ENCODE measurements around the gene ARMC9.
"Not testable (repeated sequence)": the region's sequence is repeated elsewhere in the genome, so short reads cannot be mapped to it uniquely, and the experiment has no call there.

The ARMC9 gene

DNA sequence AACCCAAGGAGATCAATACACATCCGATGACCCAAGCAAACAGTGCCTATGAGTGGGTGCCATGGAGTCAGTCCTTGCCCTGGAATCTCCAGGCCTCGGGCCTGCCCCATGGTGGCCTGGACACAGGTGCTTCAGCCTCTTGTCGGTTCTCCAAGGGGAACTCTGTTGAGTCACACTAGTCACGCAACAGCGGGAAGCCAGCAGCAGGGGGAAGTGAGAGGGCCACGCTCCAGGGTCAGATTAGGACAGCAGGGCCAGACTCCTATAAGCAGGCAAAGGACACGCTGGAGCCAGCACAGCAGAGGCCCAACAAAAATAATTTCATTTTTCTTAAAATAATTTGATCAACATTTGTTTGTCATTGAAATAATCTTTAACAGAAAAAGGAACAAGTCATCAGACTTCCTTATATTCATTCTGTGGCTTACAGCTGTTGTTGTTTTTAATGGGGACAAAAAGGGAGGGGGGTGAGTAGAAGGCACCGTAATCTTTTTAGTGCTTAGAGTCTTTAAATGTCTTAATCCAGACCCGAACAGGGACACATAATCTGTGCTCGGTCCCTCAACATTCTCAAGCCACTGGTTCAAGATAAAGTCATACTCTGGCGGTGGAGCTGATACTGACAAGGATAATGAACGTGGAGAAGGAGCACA lies 16.4 kb upstream of the ARMC9 start:
- no peak for DNase-seq (ENCODE audit: low read depth, low spot score)

DNA sequence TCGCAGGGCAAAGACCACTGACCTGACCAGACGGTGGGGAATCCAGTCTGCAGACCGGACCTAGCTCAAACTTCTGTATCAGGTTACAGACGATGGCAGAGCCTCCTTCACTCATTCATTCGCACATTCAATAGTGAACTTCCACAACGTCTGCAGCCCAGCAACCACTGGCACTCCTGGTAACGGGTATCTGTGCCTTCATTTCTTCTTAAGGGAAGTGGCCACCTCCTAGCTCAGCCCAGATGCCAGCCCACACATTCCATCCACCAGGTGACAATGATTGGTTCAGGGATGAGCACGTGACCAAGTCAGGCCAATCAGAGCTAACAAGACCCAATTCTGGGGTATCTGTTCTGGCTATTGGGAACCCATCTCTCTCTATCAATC lies 15.9 kb upstream of the ARMC9 start:
- no peak for DNase-seq (ENCODE audit: low read depth, low spot score)

DNA sequence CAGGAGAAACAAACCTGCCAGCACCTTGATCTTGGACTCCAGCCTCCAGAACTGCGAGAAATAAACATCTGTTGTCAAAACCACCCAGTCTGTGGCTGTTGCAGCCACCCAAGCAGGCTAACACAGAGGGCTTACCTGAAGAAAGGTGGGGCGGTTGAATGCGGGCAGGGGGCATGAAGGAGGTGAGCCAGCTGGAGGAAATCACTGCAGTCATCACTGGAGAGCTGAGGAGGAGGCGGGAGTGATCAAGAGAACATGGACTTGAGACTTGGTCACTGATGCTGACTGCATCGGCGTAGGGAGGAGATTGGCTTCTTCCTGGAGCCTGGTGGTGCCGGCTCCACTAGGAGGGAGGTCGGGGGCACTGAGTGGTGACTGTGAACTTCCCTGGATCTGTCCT lies 14.6 kb upstream of the ARMC9 start:
- no peak for DNase-seq (ENCODE audit: low read depth, low spot score)

DNA sequence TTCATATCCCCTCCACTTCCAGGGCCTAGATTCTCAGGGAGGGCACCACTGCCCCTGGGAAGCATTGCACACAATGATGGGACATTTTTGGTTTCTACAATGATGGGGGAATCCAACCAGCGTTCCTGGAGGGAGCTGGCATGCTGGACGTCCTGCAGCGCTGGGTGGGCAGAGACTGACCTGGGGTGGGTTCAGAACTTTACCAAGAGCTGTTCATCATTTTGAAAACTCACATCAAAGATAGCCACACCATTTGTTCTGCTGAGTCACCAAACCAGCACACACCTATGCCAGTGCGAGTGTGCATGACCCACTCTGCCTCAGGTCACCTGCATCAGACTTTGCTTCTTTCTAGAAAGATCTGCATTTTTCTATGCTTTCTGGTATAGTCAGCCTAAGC lies 14.1 kb upstream of the ARMC9 start:
- DNase-seq (ENCODE audit: low read depth, low spot score) = no peak

DNA sequence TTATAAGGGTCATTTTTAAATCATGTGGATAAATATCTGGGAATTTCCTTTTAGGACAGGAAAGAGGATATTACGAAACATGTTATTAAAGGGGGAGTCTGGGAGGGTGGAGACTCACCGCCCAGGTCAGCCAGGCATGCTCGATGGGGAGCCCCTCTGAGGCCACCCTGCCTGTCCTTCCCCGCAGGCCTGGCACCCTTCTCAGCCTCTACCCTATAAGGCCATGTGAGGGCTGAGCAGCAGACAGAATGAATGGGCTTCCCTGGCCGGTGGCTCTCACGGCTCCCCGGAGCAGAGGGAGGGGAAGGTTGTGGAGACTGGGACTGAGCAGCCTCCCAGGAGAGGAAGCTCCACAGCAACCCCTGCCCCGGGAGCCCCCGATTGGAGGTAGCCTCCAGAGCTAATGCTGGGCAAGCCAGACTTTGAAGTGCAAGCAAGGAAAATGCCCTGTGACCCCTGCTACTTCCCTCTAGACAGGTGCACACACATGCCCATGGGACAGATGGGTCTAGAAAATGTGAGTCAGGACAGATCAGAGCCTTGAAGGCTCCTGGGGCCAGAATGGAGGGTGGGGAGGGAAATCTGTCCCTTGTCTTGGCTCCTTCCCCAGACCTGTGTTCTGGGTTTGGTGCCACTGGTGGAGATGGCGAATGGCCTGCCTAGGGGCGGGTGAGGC lies 13.2 kb upstream of the ARMC9 start:
- no peak for DNase-seq (ENCODE audit: low read depth, low spot score)

DNA sequence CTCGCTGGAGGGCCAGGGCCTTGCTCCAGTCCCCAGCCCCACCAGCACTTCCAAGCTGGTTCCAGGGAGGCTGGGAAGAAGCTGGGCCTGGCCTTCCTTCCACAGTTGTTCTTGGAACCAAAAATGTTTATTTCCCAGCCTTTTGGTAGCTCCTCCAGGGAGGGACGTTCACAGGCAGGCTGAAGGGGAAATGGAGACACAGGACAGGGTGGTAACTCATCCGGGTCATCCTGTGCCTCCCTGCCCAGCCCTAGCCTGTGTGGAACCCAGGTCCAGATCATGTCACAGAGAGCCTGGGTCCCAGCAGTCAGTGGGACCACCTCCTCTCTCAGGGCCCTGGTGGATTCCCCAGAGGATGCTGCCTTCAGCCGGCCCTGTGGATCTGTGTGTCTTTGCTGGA lies 12.5 kb upstream of the ARMC9 start:
- no peak for DNase-seq (ENCODE audit: low read depth, low spot score)

DNA sequence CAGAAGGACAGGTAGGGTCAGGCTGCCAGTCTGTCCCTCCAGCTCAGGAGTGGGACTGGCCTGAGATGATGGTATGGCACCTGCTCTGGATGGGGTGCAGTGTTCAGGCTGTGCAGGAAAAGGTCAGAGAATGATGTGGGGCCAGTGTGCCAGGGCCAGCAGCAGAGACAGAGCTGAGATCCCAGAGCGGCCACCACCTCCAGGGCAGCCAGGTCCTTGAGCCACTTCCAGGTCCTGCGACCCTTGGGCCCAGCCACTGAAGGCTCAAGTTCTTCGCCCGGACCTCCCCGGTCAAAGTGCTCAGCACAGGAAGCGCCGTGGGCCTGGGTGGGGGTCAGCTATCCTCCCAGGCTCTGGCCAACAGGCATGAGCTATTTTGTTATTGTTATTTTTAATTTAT lies 12.1 kb upstream of the ARMC9 start:
- no peak for DNase-seq (ENCODE audit: low read depth, low spot score)

DNA sequence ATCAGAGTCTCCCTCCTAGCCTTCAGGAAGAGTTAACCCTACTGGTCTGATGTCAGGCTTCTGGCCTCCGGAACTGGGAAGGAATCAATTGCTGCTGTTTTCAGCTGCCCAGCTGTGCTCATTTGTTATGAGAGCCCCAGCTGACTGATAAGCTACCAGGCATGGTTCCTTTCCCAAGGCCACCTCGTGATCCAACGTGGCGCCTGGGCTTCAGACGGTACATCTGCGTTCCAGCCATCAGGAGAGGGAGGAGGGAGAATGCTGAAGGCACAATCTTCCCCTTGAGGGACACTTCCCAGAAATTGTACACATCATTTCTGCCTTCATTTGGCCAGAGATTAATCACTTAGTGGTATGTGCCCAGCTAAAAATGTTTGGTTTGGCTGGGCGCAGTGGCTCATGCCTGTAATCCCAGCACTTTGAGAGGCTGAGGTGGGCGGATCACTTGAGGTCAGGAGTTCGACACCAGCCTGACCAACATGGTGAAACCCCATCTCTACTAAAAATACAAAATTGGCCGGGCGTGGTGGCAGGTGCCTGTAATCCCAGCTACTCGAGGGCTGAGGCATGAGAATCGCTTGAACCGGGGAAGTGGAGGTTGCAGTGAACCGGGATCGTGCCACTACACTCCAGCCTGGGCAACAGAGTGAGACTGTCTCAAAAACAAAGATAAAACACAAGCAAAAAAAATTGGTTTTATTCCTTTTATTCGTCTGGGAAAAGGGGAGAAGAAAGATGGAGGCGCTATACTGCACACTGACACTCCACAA lies 10.5 kb upstream of the ARMC9 start:
- no peak for DNase-seq (ENCODE audit: low read depth, low spot score)

DNA sequence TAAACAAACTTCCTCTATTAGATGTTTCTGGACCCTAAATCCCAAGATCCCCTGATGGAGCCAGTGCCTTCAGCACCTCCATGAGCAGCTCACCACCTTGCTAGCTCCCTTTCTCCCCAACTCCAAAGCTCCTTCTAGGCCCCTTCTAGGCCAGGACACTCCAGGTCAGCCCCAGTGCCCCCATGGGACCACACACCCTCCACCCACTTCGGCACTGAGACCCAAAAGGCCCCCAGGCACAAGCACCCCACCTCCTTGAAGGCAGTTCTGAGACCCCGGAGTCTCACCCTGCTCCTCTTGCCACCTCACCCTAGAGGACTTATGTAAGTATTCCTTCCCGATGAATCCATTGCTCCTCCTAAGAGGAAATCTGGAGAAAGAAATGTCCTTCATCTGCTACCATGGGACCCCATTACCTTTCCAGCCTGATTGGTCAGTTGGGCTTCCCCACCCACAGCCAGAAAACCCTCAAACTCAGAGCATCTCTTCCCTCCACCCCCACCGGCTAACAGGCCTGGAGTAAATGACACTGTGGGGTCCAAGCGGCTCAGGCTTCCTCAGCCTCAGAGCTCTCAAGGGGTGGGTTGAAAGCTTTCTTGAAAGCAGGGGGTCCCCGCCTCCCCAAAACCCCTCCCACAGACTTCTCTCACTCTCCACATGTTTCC lies 9.8 kb upstream of the ARMC9 start:
- DNase-seq (ENCODE audit: low read depth, low spot score) = no peak

DNA sequence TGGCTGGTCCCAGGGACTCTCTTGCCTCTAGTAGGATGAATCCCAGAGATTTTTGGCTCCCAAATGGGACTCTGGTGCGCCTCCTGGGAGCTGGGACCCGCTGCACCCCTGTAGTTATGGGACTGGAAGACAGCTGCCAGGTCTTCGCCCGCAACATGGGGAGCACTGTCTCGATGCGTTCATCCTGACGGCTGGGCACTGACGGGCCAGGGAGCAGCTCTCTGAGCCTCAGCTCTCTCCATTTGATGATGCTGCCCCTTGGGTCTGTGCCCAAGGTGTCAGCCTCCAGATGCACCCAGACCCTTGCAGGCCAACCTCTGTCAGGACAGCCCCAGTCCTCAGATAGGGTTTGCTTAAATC lies 9.3 kb upstream of the ARMC9 start:
- DNase-seq (ENCODE audit: low read depth, low spot score) = no peak

DNA sequence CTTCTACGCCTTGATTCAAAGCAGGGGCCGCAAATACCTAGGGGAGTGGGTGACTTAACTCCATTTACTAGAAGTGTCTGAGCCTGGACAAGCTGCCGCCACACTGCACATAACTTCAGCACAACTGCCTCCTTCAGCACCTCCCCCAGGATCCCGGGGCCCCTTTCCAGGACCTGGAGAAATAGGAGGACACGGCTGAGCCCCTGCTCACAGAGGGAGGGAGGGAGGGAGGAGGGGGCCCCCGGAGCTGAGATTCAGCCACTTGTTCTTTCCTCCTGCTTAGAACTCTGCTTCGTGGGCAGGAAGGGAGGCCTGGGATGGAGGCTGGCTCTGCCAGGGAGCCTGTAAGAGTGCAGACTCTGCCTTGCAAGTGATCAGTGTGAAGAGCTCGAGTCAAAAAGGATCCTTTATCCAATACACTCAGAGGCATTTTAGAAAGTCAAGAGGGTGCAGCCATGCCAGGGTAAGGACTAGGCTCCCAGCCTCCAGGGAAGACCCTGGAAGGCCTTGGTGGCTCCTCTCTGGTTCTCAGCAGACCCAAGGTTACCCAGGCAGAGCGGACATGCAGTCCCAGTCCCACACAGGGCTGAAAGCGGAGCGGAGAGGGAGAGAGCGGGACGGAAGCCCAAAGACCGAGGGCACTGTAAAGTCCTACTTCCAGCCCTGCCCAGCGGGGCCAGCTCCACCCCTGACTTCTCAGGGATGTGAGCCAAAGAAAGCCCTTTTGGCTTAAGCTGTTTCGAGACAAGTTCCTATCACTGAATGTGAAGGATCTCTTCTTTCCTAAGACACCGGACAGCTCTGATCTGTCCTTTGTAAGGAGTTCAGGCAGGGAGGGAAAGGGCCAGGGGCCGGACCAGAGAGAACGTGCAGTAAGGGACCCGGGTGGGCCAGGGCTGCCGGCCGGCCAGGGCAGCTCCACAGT lies 8.6 kb upstream of the ARMC9 start:
- DNase-seq (ENCODE audit: low read depth, low spot score) = no peak

DNA sequence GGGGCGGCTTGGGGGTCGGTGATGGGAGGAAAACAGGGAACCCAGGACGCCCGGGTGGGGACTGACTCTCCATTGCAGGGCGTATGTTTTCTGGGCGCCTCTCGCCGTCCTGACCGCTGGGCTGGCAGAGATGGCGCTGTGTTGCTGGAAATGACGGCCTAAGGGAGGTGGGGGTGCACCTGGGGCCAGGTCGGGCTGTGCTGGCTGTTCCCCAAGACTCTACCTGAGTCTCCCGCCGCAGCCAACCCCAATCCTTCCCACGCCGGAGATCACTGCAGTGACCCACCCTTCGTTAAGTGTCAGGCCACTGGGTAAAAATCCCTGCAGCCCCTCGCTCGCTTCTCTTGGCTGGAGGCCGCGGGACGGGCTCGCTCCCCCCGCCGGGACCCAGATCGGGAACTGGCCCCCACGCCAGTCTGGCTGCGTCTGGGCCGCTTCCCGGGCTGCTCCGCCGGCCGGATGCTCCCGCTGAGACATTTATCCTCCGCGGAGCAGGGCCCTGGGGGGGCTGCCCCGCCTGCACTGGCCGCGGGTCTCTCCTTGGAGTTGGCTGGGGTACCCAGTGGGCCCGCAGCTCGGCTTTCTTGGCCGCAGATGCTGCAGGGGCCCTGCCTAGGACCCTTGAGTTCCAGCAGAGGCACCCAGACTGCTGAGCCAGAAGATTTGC lies 7.8 kb upstream of the ARMC9 start:
- DNase-seq (ENCODE audit: low read depth, low spot score) = no peak

DNA sequence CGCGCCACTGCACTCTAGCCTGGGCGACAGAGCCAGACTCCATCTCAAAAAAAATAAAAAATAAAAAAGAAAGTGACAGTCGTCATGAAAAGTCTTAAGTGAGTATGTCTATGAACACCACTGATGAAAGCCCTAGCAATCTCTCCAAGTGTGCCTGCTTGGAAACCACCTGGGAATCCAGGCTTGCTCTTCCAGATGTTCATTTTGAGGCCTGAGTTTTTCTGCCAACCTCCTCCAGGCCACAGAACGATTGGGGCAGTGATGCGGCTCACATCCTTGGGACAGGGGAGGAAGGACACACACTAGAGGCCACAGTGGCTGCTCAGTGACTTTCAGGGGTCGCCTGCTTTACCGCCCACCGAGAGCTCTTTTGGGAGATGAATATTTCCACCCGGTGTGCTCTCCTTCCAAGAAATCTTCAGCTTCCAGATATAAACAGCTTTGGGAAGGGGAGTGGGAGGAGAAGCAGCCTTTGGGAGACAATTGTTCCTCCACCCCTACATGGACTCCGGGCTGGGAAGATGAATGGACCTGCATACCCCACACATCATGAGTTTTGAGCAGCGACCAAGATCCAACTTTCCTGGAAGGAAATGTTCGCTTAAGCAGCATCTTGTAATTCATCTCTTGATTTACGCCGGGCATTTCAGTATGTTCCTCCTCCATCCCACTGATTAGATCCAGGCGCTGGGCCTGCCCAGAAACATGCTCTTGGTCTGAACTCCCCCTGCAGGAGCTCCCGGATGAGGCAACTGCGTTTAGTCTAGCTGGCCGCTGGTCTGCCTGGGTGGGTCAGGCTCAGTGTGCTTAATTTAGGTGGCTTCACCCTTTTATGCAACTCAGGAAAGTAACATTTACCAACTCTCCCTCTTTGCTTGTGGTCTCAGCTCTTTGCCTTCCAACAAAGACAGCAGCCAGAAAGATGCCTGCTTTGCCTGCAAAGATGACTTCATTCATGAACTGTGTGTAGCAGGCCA lies 6.2 kb upstream of the ARMC9 start:
- no peak for DNase-seq (ENCODE audit: low read depth, low spot score)

DNA sequence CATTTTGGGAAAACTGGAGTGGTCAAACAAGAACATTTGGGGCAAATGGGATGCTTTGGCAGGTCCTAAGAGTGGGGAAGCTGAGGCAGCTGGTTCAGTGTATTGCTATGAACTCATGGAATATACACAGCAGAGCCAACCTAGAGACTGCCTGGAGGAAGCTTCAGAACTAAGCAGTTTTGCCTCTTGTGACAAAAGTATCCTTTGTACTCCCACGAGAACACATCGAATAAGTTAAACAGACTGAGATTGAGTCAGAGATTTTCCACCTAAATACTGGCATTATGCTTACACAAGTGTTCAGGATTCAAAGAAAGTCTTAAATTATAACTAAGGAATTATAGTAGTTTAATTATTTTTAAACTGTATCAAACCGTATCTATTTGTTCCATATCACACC lies 5.2 kb upstream of the ARMC9 start:
- no peak for DNase-seq (ENCODE audit: low read depth, low spot score)

DNA sequence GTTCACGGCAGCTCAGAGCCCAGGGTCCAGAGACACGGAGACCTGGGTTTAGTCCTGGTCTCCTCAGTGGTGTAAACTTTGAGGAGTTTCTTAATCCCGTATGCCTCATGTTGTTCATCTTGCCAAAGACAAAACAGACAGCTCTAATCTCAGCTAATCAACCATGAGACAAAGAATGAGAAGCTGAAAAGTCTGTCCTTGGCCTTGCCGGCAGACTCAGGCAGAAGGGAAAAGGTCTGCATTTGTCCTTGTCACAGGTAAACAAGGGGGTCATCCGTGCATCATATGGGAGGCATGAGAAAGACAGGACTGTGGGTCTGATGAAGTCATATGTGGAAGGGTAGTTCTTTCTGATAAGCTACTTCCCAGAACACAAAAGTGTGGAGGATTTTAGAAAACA lies 1.8 kb upstream of the ARMC9 start:
- DNase-seq (ENCODE audit: low read depth, low spot score) = no peak

DNA sequence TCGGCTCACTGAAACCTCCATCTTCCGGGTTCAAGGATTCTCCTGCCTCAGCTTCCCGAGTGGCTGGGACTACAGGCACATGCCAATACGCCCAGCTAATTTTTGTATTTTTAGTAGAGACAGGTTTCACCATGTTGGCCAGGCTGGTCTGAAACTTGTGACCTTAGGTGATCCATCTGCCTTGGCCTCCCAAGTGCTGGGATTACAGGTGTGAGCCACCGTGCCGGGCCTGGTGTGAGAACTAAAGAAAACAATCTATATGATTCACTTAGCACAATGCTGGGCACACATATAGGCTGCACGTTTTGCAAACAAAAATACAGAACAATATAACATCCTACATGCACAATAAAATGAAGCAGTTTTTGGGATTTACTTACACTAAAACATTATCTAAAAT lies 1.2 kb upstream of the ARMC9 start:
- DNase-seq (ENCODE audit: low read depth, low spot score) = not testable (repeated sequence)

DNA sequence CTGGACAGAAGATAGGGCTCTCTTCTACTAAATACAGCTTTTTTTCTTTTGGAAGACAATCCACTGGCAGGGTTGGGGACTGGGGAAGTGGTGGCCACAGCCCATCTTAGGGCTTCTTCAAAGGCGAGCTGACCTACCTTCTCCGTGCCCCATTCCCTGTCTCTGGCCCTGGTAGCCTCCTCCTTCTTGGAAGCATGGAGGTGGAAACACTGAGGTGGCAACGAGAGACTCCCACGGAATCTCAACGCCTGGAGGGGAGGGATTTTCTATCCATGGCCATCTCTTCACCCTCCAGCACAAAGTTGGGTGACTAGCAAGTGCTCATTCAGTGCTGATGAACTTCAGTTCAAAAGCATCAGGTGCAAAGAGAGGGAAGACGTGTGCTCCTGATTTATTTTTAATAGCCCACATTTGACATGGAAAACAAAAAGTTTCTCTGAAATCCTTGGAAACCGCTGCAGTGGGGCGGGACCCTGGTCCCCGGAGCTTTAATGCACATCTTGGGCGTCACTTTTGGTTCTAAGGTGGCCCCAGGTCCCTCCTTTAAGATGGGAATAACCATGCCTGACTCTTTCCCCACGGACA lies 633 bp upstream of the ARMC9 start:
- DNase-seq (ENCODE audit: low read depth, low spot score) = no peak

DNA sequence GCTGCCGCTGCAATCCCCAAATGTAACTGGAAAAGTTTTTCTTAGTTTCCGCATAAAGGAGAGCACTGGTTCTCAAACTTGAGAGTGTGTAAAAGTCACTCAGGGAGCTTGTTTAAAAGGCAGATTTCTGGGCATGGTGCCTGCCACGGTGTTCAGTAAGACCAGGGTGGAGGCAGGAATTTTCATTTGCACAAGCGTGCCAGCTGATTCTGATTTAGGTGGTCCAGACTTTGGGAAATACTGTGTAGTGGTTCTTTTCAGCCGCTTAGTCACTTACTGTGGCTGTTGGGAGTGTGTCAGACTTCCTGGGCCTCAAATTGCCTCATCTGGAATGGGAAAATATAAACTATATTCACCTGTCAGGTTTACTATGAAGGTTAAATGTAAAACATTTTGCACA lies 788 bp downstream of the ARMC9 start:
- DNase-seq (ENCODE audit: low read depth, low spot score) = no peak

DNA sequence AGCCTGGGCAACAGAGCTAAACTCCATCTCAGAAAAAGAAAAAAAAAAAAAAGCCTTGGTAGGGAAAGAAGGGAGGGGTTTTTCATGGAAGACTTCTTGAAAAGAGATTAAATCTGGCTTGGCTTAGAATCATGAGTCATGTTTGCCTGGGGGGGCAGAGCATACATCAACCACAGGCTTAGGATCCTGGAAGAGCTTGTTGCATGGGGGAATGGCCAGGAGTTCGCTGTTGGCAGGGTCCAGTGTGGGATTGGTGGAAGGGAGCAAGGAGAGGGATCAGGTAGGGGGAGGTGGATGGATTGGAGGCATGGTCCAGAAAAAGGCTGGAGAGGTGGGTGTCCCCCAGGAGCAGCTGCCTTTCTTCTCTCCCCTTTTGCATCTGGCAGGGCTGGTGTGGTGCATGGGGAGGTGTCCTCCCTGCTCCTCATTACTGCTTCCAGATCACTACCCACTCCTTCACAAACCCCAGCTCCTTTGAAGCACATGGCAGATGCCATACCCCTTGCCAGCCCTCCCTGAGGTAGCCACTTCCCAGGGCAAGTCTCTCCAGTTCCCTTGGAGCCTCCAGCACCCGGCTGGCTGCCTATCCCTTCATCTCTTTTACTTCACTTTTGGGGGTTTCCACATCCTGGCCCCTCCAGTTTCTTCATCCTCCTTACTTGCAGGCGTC lies 2.5 kb downstream of the ARMC9 start:
- DNase-seq (ENCODE audit: low read depth, low spot score) = no peak
